Endothelial cell (in vitro differentiated cells): Measurements from ENCODE around the gene CD4. TPM values are rescaled to one million over a fixed set of nuclear protein-coding genes. Genes with fewer than 3 reads are reported as not detected.
A peak's percentile ranks its signal among the peaks of the same experiment; 100 is the strongest.

Experiments used
- DNase-seq: peaks from one replicate; pipeline ENCODE4 v3.0.0; 2021; ENCODE audit warnings: low spot score
- H3K27ac Mint-ChIP-seq: one replicate; pipeline ENCODE4 v1.8.0; 2021; ENCODE audit warnings: mixed read lengths, inconsistent platforms; ENCODE audit not compliant: unreplicated experiment
- H3K27me3 Mint-ChIP-seq: one replicate; pipeline ENCODE4 v1.8.0; 2021; ENCODE audit warnings: mild to moderate bottlenecking, moderate library complexity, mixed read lengths, inconsistent platforms; ENCODE audit not compliant: unreplicated experiment
- H3K36me3 Mint-ChIP-seq: one replicate; pipeline ENCODE4 v1.8.0; 2021; ENCODE audit warnings: mild to moderate bottlenecking, low read depth, mixed read lengths, inconsistent platforms; ENCODE audit not compliant: unreplicated experiment
- H3K4me1 Mint-ChIP-seq: one replicate; pipeline ENCODE4 v1.8.0; 2021; ENCODE audit warnings: mild to moderate bottlenecking, mixed read lengths, inconsistent platforms; ENCODE audit not compliant: unreplicated experiment
- H3K4me3 Mint-ChIP-seq: one replicate; pipeline ENCODE4 v1.8.0; 2021; ENCODE audit warnings: mild to moderate bottlenecking, mixed read lengths, inconsistent platforms; ENCODE audit not compliant: unreplicated experiment
- H3K9me3 Mint-ChIP-seq: one replicate; pipeline ENCODE4 v1.8.0; 2021; ENCODE audit warnings: mixed read lengths, inconsistent platforms; ENCODE audit not compliant: unreplicated experiment
- total RNA-seq: library from RNA; stranded (reverse); fragmentation: NEBNext Ultra II Directional; extraction: Animal tissue kit (Norgen Biotek cat#: 25700); gene quantifications from one replicate; pipeline ENCODE4 v1.2.1, GENCODE V29; 2021; ENCODE audit not compliant: unreplicated experiment
- TF ChIP-seq, protein P1 (sequence below): fragments of 200-600 bp; sonication (generic); IDR thresholded peaks from one replicate; pipeline ENCODE4 v1.5.0; 2021; ENCODE audit warnings: antibody characterized with exemption; ENCODE audit not compliant: unreplicated experiment

The CD4 gene
- total RNA-seq, 1 donor from 2014 or later: 4.7 TPM

DNA sequence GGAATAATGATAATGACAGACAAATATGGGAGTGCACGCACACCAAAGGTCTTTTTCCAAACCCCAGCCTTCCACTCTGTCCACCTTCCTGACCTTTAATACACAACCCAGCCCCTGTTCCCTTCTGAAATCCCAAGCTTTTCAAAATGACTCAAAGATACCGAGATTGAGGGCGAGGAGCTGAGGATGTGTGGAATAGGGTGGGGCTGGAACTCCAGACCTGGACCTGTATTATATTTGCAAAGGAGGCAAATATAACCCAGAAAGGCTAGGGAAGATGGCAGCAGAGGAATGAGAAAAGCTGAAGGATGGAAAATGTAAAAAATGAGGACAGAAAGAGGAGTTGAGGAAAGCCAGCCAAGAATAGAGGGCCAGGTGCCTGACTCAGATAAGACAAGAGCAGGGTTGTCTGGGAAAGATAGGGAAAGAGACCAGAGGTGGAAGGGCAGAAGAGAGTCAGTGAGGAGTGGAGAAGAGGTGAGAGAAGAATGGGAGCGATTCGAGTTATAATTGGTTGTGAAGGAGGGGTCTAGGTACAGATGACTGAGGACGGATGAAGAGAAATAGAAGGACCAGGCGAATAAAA lies 24.2 kb upstream of the CD4 start:
- peak overlapping the region; percentile 87 for H3K4me3 Mint-ChIP-seq
- peaks cover 18% of the 10 kb centered on the region for H3K36me3 Mint-ChIP-seq
- TF ChIP-seq, protein P1, sequence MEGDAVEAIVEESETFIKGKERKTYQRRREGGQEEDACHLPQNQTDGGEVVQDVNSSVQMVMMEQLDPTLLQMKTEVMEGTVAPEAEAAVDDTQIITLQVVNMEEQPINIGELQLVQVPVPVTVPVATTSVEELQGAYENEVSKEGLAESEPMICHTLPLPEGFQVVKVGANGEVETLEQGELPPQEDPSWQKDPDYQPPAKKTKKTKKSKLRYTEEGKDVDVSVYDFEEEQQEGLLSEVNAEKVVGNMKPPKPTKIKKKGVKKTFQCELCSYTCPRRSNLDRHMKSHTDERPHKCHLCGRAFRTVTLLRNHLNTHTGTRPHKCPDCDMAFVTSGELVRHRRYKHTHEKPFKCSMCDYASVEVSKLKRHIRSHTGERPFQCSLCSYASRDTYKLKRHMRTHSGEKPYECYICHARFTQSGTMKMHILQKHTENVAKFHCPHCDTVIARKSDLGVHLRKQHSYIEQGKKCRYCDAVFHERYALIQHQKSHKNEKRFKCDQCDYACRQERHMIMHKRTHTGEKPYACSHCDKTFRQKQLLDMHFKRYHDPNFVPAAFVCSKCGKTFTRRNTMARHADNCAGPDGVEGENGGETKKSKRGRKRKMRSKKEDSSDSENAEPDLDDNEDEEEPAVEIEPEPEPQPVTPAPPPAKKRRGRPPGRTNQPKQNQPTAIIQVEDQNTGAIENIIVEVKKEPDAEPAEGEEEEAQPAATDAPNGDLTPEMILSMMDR: no peak
- peak overlapping the region; percentile 90 for H3K27ac Mint-ChIP-seq
- peaks cover 51% of the 10 kb centered on the region for H3K4me1 Mint-ChIP-seq
- no peaks in the 10 kb centered on the region for H3K9me3 Mint-ChIP-seq
- no peak for DNase-seq
- H3K27me3 Mint-ChIP-seq: peaks cover 30% of the 10 kb centered on the region

DNA sequence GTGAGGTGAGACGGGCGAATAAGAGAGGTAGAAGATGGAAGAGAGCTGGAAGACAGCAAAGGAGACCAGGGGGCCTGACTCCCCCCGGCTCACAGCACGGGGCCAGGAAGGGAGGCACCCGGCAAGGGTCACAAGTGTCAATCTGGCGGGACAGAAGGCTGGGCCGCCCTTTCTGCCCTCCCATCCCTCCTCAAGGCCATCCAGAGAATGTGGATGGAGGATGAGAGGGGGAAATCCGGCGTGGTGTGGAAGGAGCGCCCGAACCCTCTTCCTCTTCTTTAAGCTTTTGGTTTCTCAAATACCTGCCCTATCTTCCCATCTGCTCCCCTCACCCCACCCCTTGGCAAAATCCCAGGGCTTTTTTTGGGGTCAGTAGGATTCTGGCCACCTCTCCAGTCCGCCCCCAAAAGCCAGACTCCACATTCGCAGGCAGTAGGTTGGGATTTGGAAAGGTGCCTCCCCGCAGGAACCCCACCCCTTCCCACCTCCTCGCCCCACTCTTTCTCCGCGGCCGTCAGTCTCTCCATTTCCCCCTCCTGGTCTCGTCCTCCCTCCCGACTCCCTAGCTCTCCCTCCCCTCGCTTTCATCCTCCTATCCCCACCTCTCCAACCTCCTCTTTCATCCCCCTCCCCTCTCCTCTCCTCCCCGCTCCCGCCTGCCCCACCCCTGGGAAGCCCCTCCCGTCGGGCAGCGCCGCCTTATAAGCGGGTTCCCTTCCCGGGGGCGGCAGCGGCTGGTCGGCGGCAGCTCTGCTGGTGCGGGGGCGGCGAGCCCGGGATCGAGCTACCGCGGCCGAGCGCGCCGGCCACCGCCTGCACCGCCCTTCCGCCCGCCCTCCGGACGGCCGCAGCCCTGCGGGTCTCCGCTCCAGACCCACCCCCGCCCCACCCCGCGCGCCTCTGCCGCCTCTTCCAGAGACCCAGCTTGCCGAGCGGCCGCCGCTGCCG lies 23.4 kb upstream of the CD4 start, which contains the start of gene PTMS:
TSS of gene PTMS (plus strand) at position 730 of the 948 bp plus-strand sequence. CDS start 343 bp downstream, outside the sequence.
- Mint-ChIP-seq H3K36me3 (peaks cover 24% of the 10 kb centered on the region), H3K27ac (peak within 1 kb of the TSS; percentile 90), H3K27me3 (peaks cover 31% of the 10 kb centered on the region), H3K4me3 (peak within 1 kb of the TSS; percentile 99), H3K9me3 (no peaks in the 10 kb centered on the region), H3K4me1 (peaks cover 56% of the 10 kb centered on the region)
- TF ChIP-seq, protein P1: no peak
- peak; percentile 79 for DNase-seq

DNA sequence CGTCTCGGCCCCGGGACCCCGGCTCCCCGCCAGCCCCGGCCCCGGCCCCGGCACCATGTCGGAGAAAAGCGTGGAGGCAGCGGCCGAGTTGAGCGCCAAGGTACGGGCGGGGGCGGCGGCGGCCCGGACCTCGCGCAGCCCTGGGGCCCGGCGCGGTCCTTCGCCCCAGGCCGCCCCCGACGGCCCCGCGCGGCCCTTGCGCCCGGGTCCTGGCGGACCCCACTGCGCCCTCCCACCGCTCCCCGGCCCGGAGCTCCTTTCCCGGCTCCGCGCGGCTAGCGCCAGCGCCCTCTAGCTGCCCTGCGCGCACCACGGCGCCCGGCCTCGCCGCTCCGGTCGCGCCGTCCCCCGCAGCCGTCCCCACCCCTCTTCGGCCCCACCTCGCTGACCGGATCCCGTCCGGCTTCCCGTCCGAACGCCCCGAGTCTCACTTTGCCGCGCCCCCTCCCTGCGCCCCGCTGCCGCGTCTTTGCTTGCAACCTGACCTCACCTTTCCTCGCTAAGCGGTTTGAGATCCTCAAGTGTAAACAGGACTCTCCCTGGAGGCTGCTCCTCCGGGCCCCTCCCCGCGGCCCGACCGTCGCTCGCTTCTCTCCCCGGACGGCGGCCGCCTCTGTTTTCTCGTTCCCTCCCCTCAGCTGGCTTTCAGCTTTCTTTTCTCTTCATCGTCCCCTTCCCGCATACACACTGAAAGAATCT lies 22.5 kb upstream of the CD4 start:
- peaks cover 37% of the 10 kb centered on the region for H3K27me3 Mint-ChIP-seq
- peaks cover 64% of the 10 kb centered on the region for H3K4me1 Mint-ChIP-seq
- no peaks in the 10 kb centered on the region for H3K9me3 Mint-ChIP-seq
- H3K27ac Mint-ChIP-seq: peak overlapping the region; percentile 89
- peak; percentile 79 for DNase-seq
- H3K4me3 Mint-ChIP-seq: peak overlapping the region; percentile 99
- TF ChIP-seq, protein P1: peak; percentile 28
- peaks cover 31% of the 10 kb centered on the region for H3K36me3 Mint-ChIP-seq

DNA sequence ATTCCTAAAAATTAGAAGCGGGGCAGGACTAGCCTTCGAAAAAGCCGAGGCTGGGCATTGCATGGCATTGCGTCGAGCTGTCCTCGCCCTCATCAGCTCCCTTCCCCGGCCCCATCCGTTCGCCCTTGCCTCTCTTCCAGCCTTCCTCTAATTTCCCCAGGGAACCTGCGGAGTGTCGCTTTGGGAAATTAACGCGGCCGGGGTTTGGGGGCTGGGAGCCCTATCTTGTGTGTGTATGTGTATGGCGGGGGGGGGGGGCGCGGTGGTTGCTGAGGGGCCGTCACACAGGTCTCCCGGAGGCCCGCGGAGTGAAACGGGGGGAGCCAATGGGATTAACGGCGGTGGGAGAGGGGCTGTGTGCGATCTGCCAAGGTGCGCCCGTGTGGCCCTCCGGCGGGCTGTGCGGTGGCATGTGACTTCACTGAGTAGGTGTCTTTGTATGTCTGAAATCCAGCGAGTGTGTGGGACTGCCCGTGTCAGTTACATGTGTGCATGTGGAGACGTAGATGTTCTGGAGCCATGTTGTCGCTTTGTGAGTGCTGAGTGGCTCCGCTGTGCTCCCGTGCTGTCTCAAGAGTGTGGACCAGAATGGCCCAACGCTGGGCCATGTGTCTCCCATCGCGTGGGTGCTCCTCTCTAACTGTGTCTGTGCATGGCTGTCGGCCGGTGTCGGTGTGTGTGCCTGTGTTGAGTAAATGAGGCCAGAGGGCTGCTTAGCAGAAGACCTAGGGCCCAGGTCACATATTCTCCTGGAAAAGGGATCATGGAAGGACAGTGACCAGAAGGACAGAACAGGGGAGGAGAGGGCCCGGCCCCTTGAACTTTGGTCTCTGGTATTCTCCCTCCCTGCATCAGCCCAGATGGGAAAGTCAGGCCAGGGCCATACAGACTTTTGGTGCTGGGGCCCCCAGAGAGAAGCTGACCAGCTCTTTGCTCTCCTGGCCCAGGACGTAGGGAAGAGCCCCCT lies 21.7 kb upstream of the CD4 start:
- DNase-seq: no peak
- Mint-ChIP-seq H3K36me3 (peaks cover 34% of the 10 kb centered on the region), H3K9me3 (no peaks in the 10 kb centered on the region), H3K4me1 (peaks cover 64% of the 10 kb centered on the region), H3K27ac (peak overlapping the region; percentile 90), H3K4me3 (peak overlapping the region; percentile 99), H3K27me3 (peaks cover 37% of the 10 kb centered on the region)
- TF ChIP-seq, protein P1: no peak
